Panc1 (cell line): ENCODE data around the gene FHIT. TPM values are rescaled to one million over a fixed set of nuclear protein-coding genes. Genes with fewer than 3 reads are reported as not detected.

Experiments
- ATAC-seq: fragments of 200-7000 bp; cut with Tn5 transposase; 2 replicates; pipeline ENCODE4 v1.9.1; 2020; ENCODE audit warnings: mild to moderate bottlenecking, moderate library complexity
- BruUV-seq: library from RNA; stranded (reverse); fragments of 400-500 nt; replicated peaks from 2 replicates; lab custom pipeline; 2021; lab: Mats Ljungman, UMichigan
- CTCF ChIA-PET: fragments of 300-600 bp; sonication (Branson Sonifier 250); formaldehyde crosslinking; loops from one replicate; lab custom pipeline; 2022; ENCODE audit warnings: antibody characterized with exemption; lab: Charles Lee
- POLR2A ChIA-PET: fragments of 300-600 bp; sonication (Branson Sonifier 250); formaldehyde crosslinking; loops from one replicate; lab custom pipeline; 2022; ENCODE audit warnings: antibody characterized with exemption; lab: Charles Lee
- DNase-seq: peaks from one replicate; pipeline ENCODE4 v3.0.0-alpha.2; 2010; ENCODE audit warnings: low read depth, low spot score
- H3K27ac ChIP-seq: 2 replicates; pipeline ENCODE4 v1.5.1; 2011; ENCODE audit warnings: mild to moderate bottlenecking, low read length, inconsistent platforms
- H3K27me3 ChIP-seq: fragments of 200-500 bp; sonication (Bioruptor generic); 2 replicates; pipeline ENCODE4 v1.6.0; 2014; ENCODE audit warnings: low read length, inconsistent platforms; ENCODE audit not compliant: control insufficient read depth, insufficient read depth
- H3K36me3 ChIP-seq: fragments of 200-500 bp; sonication (Bioruptor generic); 2 replicates; pipeline ENCODE4 v1.5.1; 2014; ENCODE audit warnings: inconsistent platforms, mild to moderate bottlenecking, low read length, moderate library complexity; ENCODE audit not compliant: control insufficient read depth, insufficient read depth
- H3K4me1 ChIP-seq: 2 replicates; pipeline ENCODE4 v1.5.1; 2011; ENCODE audit warnings: inconsistent platforms, mild to moderate bottlenecking, low read length, moderate library complexity; ENCODE audit not compliant: control insufficient read depth, insufficient read depth
- H3K4me3 ChIP-seq, 2 experiments: 2 replicates each; pipeline ENCODE4 v1.5.1; 2011 to 2012; ENCODE audit warnings: low read depth in 2 of 2, low read length in 2 of 2, mild to moderate bottlenecking in 2 of 2, inconsistent platforms in 1 of 2, moderate library complexity in 1 of 2
- H3K9me3 ChIP-seq: fragments of 200-500 bp; sonication (Bioruptor generic); 2 replicates; pipeline ENCODE4 v1.5.1; 2014; ENCODE audit warnings: low read depth, mild to moderate bottlenecking, inconsistent platforms, low read length, moderate library complexity; ENCODE audit not compliant: control insufficient read depth, insufficient read depth
- POLR2AphosphoS5 ChIP-seq: IDR thresholded peaks from 2 replicates; pipeline ENCODE4 v1.6.1; 2012; ENCODE audit warnings: mild to moderate bottlenecking, low read depth, low read length, moderate library complexity
- SIN3A ChIP-seq: IDR thresholded peaks from 2 replicates; pipeline ENCODE4 v1.6.1; 2012; ENCODE audit warnings: low read depth, mild to moderate bottlenecking, low read length, moderate library complexity, borderline replicate concordance; ENCODE audit not compliant: insufficient read depth
- TCF7L2 ChIP-seq: IDR thresholded peaks from 2 replicates; pipeline ENCODE4 v1.6.1; 2011; ENCODE audit warnings: mild to moderate bottlenecking, low read depth, low read length, inconsistent platforms
- in situ Hi-C: cut with HindIII; loops from 2 replicates; pipeline ENCODE4 v1.10.0; 2016; ENCODE audit warnings: low sequenced_read_pairs, low pct_unique_long_range_greater_than_20kb
- intact Hi-C: fragments of 100-400 bp; cut with micrococcal nuclease; formaldehyde crosslinking; loops from one replicate; pipeline ENCODE4 v1.10.0; 2022; ENCODE audit not compliant: unreplicated experiment
- total RNA-seq: library from RNA; stranded (reverse); gene quantifications from one replicate; pipeline ENCODE4 v1.2.1, GENCODE V29; 2021; ENCODE audit not compliant: unreplicated experiment
- TF ChIP-seq, protein P1 (sequence below), 2 experiments: IDR thresholded peaks; 2 replicates each; pipeline ENCODE4 v1.6.1; 2011 to 2012; ENCODE audit warnings: low read depth in 2 of 2, control low read depth in 1 of 2, low read length in 1 of 2, mild to moderate bottlenecking in 1 of 2, moderate library complexity in 1 of 2; ENCODE audit not compliant: insufficient read depth in 1 of 2
- TF ChIP-seq, protein P2 (sequence below): fragments of 450-650 bp; IDR thresholded peaks from 2 replicates; pipeline ENCODE4 v1.5.1; 2017; ENCODE audit warnings: mild to moderate bottlenecking

The FHIT gene
- total RNA-seq, 1 experiment from 2014 or later, result 2.2 TPM

DNA sequence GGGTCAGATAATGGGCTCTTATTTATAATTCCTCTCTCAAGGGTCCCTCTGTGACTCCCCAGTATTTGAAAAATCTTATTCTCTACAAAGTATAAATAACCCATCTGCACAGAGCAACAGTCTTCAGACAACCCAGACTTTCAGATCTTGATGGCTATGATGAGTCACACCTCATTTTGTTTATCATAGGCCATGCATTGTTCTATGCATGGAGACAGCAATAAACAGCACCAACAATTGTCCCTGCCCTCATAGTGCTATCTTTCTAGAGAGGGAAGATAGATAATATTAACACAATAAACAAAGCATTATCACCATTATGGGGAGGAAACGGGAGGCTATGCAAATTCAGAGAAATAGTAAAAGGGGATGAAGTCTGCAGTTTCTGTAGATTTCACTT is 13.4 kb downstream of the FHIT start:
- Histone ChIP-seq H3K4me1 (no peaks in the 10 kb centered on the region), H3K36me3 (no peaks in the 10 kb centered on the region), H3K27ac (no peak overlapping the region), H3K9me3 (no peaks in the 10 kb centered on the region), H3K4me3 (no peak overlapping the region), H3K27me3 (no peaks in the 10 kb centered on the region)
- TF ChIP-seq, protein P1, sequence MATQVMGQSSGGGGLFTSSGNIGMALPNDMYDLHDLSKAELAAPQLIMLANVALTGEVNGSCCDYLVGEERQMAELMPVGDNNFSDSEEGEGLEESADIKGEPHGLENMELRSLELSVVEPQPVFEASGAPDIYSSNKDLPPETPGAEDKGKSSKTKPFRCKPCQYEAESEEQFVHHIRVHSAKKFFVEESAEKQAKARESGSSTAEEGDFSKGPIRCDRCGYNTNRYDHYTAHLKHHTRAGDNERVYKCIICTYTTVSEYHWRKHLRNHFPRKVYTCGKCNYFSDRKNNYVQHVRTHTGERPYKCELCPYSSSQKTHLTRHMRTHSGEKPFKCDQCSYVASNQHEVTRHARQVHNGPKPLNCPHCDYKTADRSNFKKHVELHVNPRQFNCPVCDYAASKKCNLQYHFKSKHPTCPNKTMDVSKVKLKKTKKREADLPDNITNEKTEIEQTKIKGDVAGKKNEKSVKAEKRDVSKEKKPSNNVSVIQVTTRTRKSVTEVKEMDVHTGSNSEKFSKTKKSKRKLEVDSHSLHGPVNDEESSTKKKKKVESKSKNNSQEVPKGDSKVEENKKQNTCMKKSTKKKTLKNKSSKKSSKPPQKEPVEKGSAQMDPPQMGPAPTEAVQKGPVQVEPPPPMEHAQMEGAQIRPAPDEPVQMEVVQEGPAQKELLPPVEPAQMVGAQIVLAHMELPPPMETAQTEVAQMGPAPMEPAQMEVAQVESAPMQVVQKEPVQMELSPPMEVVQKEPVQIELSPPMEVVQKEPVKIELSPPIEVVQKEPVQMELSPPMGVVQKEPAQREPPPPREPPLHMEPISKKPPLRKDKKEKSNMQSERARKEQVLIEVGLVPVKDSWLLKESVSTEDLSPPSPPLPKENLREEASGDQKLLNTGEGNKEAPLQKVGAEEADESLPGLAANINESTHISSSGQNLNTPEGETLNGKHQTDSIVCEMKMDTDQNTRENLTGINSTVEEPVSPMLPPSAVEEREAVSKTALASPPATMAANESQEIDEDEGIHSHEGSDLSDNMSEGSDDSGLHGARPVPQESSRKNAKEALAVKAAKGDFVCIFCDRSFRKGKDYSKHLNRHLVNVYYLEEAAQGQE (IDR thresholded peaks at IDR 0.05; ENCODE audit: insufficient read depth in 1 of 2, low read depth in 2 of 2, low read length in 1 of 2), result no peak
- TF ChIP-seq, protein P2, sequence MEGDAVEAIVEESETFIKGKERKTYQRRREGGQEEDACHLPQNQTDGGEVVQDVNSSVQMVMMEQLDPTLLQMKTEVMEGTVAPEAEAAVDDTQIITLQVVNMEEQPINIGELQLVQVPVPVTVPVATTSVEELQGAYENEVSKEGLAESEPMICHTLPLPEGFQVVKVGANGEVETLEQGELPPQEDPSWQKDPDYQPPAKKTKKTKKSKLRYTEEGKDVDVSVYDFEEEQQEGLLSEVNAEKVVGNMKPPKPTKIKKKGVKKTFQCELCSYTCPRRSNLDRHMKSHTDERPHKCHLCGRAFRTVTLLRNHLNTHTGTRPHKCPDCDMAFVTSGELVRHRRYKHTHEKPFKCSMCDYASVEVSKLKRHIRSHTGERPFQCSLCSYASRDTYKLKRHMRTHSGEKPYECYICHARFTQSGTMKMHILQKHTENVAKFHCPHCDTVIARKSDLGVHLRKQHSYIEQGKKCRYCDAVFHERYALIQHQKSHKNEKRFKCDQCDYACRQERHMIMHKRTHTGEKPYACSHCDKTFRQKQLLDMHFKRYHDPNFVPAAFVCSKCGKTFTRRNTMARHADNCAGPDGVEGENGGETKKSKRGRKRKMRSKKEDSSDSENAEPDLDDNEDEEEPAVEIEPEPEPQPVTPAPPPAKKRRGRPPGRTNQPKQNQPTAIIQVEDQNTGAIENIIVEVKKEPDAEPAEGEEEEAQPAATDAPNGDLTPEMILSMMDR, result no peak
- no peak for TF ChIP-seq POLR2AphosphoS5
- TF ChIP-seq SIN3A, result no peak
- TF ChIP-seq TCF7L2, result no peak
- POLR2A ChIA-PET, result no interaction called here
- no TSS peak for BruUV-seq
- DNase-seq (no peak), ATAC-seq (no peak)
- in situ Hi-C loops (no loop called here), intact Hi-C loops (no loop called here)
- CTCF ChIA-PET, result no interaction called here

DNA sequence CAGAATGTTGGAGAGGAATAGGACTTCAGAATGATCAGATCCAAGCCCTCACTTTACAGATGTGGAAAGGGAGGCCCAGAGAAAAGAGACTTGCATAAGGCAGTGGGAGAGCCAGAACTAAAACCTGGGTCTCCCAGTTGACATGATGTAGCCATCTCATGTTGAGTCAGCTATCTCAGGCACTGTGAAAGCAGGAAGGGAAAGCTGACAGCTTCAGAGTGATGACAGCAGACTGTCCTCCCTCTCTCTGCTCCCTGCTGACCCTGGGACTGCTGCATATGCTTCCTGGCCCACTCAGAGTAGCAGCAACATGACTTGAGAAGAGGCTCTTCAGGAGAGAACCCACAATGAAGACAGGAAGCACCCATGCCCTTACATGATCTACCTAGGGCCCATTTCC is 14.7 kb downstream of the FHIT start:
- CTCF ChIA-PET, result no interaction called here
- H3K4me3 ChIP-seq, result no peak overlapping the region
- intact Hi-C loops (no loop called here), in situ Hi-C loops (no loop called here)
- ATAC-seq (no peak), DNase-seq (no peak)
- POLR2A ChIA-PET, result no interaction called here
- no TSS peak for BruUV-seq
- H3K27me3 ChIP-seq, result no peaks in the 10 kb centered on the region
- H3K9me3 ChIP-seq, result no peaks in the 10 kb centered on the region
- TF ChIP-seq SIN3A (no peak), POLR2AphosphoS5 (no peak), TCF7L2 (no peak)
- TF ChIP-seq, protein P2, result no peak
- TF ChIP-seq, protein P1 (IDR thresholded peaks at IDR 0.05; ENCODE audit: insufficient read depth in 1 of 2, low read depth in 2 of 2, low read length in 1 of 2), result no peak
- no peaks in the 10 kb centered on the region for H3K36me3 ChIP-seq
- no peaks in the 10 kb centered on the region for H3K4me1 ChIP-seq
- no peak overlapping the region for H3K27ac ChIP-seq
